Measurements from ENCODE around the gene CHST15. TPM values are rescaled to one million over a fixed set of nuclear protein-coding genes. Genes with fewer than 3 reads are reported as not detected.

CHST15 gene
- total and polyA plus RNA-seq, 3 donors from 2014 or later, result 9.3 to 12.8 (median 11.5) TPM

GRCh38 chr10:123964953-123965352, 128.4 kb downstream of the CHST15 start:
- intact Hi-C loops (cut with DNase I; ENCODE audit: low total_unique reads), result loop anchor here (5.0 kb wide), 1 partner anchor 383 kb away; no protein-coding TSS in a partner anchor
- H3K36me3 ChIP-seq (ENCODE audit: low read depth, missing control alignments), result no peaks in the 10 kb centered on the region
- no peak overlapping the region for H3K4me3 ChIP-seq
- no peak overlapping the region for H3K27ac ChIP-seq
- DNase-seq, result no peak
- TF ChIP-seq POLR2A (IDR thresholded peaks at IDR 0.05) (no peak), CTCF (IDR thresholded peaks at IDR 0.05) (no peak)
- H3K27me3 ChIP-seq, result no peaks in the 10 kb centered on the region
- peaks cover 16% of the 10 kb centered on the region for H3K4me1 ChIP-seq
- 83 to 84% methylated on average over 1 to 3 of the region's 3 CpGs for WGBS, 2 donors
- no peaks in the 10 kb centered on the region for H3K9me3 ChIP-seq

DNA sequence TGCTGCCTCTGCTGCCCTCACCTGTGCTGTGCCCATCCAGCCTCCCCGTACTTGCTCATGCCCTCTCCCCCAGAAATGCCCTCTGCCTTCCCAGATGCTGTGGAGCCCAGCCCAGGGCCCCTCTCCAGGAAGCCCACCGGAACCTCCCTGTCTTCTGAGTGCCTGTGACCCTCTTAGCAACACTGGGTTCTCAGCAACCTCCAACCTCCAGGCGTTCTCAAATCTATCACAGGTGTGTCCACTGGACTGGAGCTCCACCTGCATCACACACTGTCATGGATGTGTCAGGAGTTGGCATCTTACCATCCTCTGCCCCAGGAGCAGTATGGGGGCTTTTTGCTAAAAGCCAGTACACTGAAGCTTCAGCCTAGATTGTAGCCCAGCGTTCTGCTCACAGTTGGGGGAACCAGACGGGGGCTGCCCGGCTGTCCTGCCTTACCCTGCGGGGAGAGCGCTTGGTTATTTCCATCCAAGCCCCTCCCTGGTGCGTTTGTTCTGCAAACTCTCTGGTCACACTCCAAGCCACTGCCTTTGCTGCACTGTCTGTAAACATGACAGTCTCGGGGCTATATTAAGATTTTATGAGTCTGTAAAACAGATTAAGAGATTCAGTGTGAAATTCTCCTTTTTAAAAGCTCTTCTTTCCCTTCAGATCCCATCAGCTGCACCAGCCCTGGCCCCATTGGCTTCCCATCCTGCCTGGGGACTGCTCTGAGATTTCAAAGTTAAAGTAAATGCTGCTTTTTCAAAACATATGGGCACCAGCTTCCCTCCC, 130.5 kb downstream of the CHST15 start:
- no peaks in the 10 kb centered on the region for H3K36me3 ChIP-seq (ENCODE audit: low read depth, missing control alignments)
- no peaks in the 10 kb centered on the region for H3K9me3 ChIP-seq
- intact Hi-C loops (cut with DNase I; ENCODE audit: low total_unique reads), result no loop called here
- TF ChIP-seq POLR2A (IDR thresholded peaks at IDR 0.05) (no peak), CTCF (IDR thresholded peaks at IDR 0.05) (no peak)
- no peak overlapping the region for H3K4me3 ChIP-seq
- DNase-seq, result no peak
- H3K27me3 ChIP-seq, result no peaks in the 10 kb centered on the region
- peaks cover 14% of the 10 kb centered on the region for H3K4me1 ChIP-seq
- WGBS, 2 donors, result 60 to 79% methylated on average over 10 of the region's 10 CpGs
- no peak overlapping the region for H3K27ac ChIP-seq

DNA sequence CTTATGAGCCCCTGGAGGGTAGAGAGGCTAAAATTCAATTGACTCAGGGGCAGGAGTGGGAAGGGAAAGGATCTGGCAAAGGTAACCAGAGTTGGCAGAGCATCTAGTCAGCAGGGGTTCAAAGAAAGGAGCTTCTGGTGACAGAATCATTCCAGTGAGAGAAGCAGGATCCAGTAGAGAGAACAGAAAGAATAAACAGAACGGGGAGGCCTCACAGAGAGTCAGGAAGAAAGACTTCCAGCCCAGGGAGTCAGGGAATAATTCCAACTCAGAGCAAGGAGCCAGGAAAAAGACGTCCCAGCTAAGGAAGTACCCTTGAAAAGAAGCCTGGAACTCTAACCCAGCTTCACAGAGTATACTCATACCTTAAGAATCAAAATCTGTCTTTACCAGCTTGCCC, 135.2 kb downstream of the CHST15 start:
- Histone ChIP-seq H3K4me1 (no peaks in the 10 kb centered on the region), H3K27ac (peak overlapping the region in 1 of 2 donors; percentile 33), H3K36me3 (ENCODE audit: low read depth, missing control alignments) (no peaks in the 10 kb centered on the region), H3K9me3 (no peaks in the 10 kb centered on the region), H3K4me3 (no peak overlapping the region), H3K27me3 (no peaks in the 10 kb centered on the region)
- TF ChIP-seq POLR2A (IDR thresholded peaks at IDR 0.05) (no peak), CTCF (IDR thresholded peaks at IDR 0.05) (no peak)
- intact Hi-C loops (cut with DNase I; ENCODE audit: low total_unique reads), result no loop called here
- no peak for DNase-seq
- 23 to 37% methylated on average over 2 of the region's 2 CpGs for WGBS, 2 donors

Other genes with a start within 250 kb of the CHST15 start
- gene CPXM2, start 201.8 kb downstream of the CHST15 start, total RNA-seq, result 10 to 100 TPM; 16.0 to 17.5 TPM
- 40.0 TPM for gene CPXM2, start 201.8 kb downstream of the CHST15 start, polyA plus RNA-seq (ENCODE audit: insufficient read depth, low read depth, low replicate concordance)